SK-N-SH (cell line): ENCODE data around the gene TUBA3C. TPM values are rescaled to one million over a fixed set of nuclear protein-coding genes. Genes with fewer than 3 reads are reported as not detected.

Experiments
- CTCF ChIA-PET: fragments of 300-600, 350-600 bp; formaldehyde crosslinking; extraction: SDS; loops from one replicate; lab custom pipeline; 2021; lab: Yijun Ruan, JAX
- POLR2A ChIA-PET: fragments of 350-600 bp; sonication (Branson Sonifier 250); formaldehyde crosslinking; extraction: SDS; loops from one replicate; lab custom pipeline; 2020; ENCODE audit warnings: antibody characterized with exemption, inconsistent platforms; lab: Yijun Ruan, JAX
- DNase-seq: peaks from one replicate; pipeline ENCODE4 v3.0.0; 2012
- H2AFZ ChIP-seq: fragments of 200-600 bp; sonication (generic); 2 replicates; pipeline ENCODE4 v1.8.1; 2016; ENCODE audit warnings: antibody characterized with exemption, mild to moderate bottlenecking, low read depth
- H3F3A ChIP-seq: fragments of 200-600 bp; sonication (generic); replicated peaks from 2 replicates; pipeline ENCODE3; 2016; ENCODE audit warnings: antibody characterized with exemption, mild to moderate bottlenecking; ENCODE audit not compliant: insufficient read depth
- H3K27ac ChIP-seq, 2 experiments: fragments of 200-500 bp in 1 of 2; fragments of 200-600 bp in 1 of 2; sonication (Bioruptor generic) in 1 of 2; sonication (generic), shearing (Covaris generic) in 1 of 2; 2 replicates each; pipeline versions ENCODE4 v1.5.1 to v1.6.1; 2014 to 2016; ENCODE audit warnings: low read depth in 2 of 2, inconsistent platforms in 1 of 2, low read length in 1 of 2, mild to moderate bottlenecking in 1 of 2, mixed read lengths in 1 of 2
- H3K27me3 ChIP-seq: fragments of 200-600 bp; sonication (generic), shearing (Covaris generic); 2 replicates; pipeline ENCODE4 v1.6.1; 2016; ENCODE audit warnings: mixed run types; ENCODE audit not compliant: insufficient read depth
- H3K36me3 ChIP-seq, 2 experiments: fragments of 200-500 bp in 1 of 2; fragments of 200-600 bp in 1 of 2; sonication (Bioruptor generic) in 1 of 2; sonication (generic) in 1 of 2; replicated peaks in 1 of 2; 2 replicates each; pipeline versions ENCODE3 to v1.5.1; 2014 to 2016; ENCODE audit warnings: low read length in 1 of 2, mild to moderate bottlenecking in 1 of 2; ENCODE audit not compliant: insufficient read depth in 2 of 2, control insufficient read depth in 1 of 2
- H3K4me1 ChIP-seq, 2 experiments: fragments of 200-500 bp in 1 of 2; fragments of 200-600 bp in 1 of 2; sonication (Bioruptor generic) in 1 of 2; sonication (generic), shearing (Covaris generic) in 1 of 2; 2 replicates each; pipeline versions ENCODE4 v1.5.1 to v1.6.1; 2014 to 2016; ENCODE audit warnings: low read depth in 1 of 2, low read length in 1 of 2, mixed run types in 1 of 2; ENCODE audit not compliant: insufficient read depth in 2 of 2, control insufficient read depth in 1 of 2
- H3K4me2 ChIP-seq: fragments of 200-600 bp; sonication (generic), shearing (Covaris generic); 2 replicates; pipeline ENCODE4 v1.6.1; 2017; ENCODE audit warnings: mixed run types
- H3K4me3 ChIP-seq, 2 experiments: fragments of 200-500 bp in 1 of 2; fragments of 200-600 bp in 1 of 2; sonication (Bioruptor generic) in 1 of 2; sonication (generic), shearing (Covaris generic) in 1 of 2; 2 replicates each; pipeline versions ENCODE4 v1.5.1 to v1.8.1; 2014 to 2016; ENCODE audit warnings: low read depth in 2 of 2, inconsistent platforms in 1 of 2, low read length in 1 of 2, mild to moderate bottlenecking in 1 of 2, mixed read lengths in 1 of 2, moderate library complexity in 1 of 2
- H3K79me2 ChIP-seq: fragments of 200-600 bp; sonication (generic); 2 replicates; pipeline ENCODE4 v1.8.1; 2017; ENCODE audit warnings: mild to moderate bottlenecking; ENCODE audit not compliant: insufficient read depth
- H3K9ac ChIP-seq: fragments of 200-600 bp; sonication (generic); 2 replicates; pipeline ENCODE4 v1.6.1; 2017; ENCODE audit warnings: mixed run types
- H3K9me2 ChIP-seq: fragments of 200-600 bp; sonication (generic); 2 replicates; pipeline ENCODE4 v1.6.1; 2017; ENCODE audit warnings: mixed run types
- H3K9me3 ChIP-seq: fragments of 200-600 bp; sonication (generic); 2 replicates; pipeline ENCODE4 v1.6.1; 2017; ENCODE audit warnings: mixed run types, mild to moderate bottlenecking, moderate library complexity
- H4K20me1 ChIP-seq: fragments of 200-600 bp; sonication (generic); 2 replicates; pipeline ENCODE4 v1.6.1; 2017; ENCODE audit warnings: mild to moderate bottlenecking, mixed run types; ENCODE audit not compliant: insufficient read depth
- CHD2 ChIP-seq: fragments of 150-350 bp; IDR thresholded peaks from 2 replicates; pipeline ENCODE4 v1.6.1; 2018; ENCODE audit warnings: low read length; ENCODE audit not compliant: partially characterized antibody
- EP300 ChIP-seq, 2 experiments: IDR thresholded peaks; 2 replicates each; pipeline versions ENCODE4 v1.4.0 to v1.6.1; 2012; ENCODE audit warnings: borderline replicate concordance in 1 of 2, low read depth in 1 of 2, low read length in 1 of 2
- EZH2phosphoT487 ChIP-seq: fragments of 200-600 bp; sonication (generic); IDR thresholded peaks from 2 replicates; pipeline ENCODE4 v1.6.1; 2017; ENCODE audit warnings: low read depth, mixed run types, mild to moderate bottlenecking, antibody characterized with exemption, moderate library complexity, borderline replicate concordance
- FOSL2 ChIP-seq: IDR thresholded peaks from 2 replicates; pipeline ENCODE4 v1.4.0; 2012; ENCODE audit warnings: low read depth, mild to moderate bottlenecking, moderate library complexity, borderline replicate concordance
- FOXJ3 ChIP-seq: sonication (generic); formaldehyde crosslinking; IDR thresholded peaks from 2 replicates; pipeline ENCODE4 v1.5.1; 2020; ENCODE audit warnings: mild to moderate bottlenecking, missing genetic modification reagents
- FOXM1 ChIP-seq: IDR thresholded peaks from 2 replicates; pipeline ENCODE4 v1.4.0; 2012; ENCODE audit warnings: low read depth, mild to moderate bottlenecking
- GABPA ChIP-seq: IDR thresholded peaks from 2 replicates; pipeline ENCODE4 v1.4.0; 2012; ENCODE audit warnings: low read depth, mild to moderate bottlenecking
- JUND ChIP-seq: IDR thresholded peaks from 2 replicates; pipeline ENCODE4 v1.4.0; 2012
- NFIC ChIP-seq: IDR thresholded peaks from 2 replicates; pipeline ENCODE4 v1.4.0; 2012; ENCODE audit warnings: borderline replicate concordance
- RAD21 ChIP-seq: IDR thresholded peaks from 2 replicates; pipeline ENCODE4 v1.6.1; 2012; ENCODE audit warnings: mild to moderate bottlenecking, low read length
- RFX5 ChIP-seq: IDR thresholded peaks from 2 replicates; pipeline ENCODE4 v1.6.1; 2012; ENCODE audit warnings: mild to moderate bottlenecking, improper control_type of control experiment, low read length
- RXRA ChIP-seq: IDR thresholded peaks from 2 replicates; pipeline ENCODE4 v1.4.0; 2012; ENCODE audit warnings: low read depth, mild to moderate bottlenecking, borderline replicate concordance
- SIN3A ChIP-seq: IDR thresholded peaks from 2 replicates; pipeline ENCODE4 v1.6.1; 2012; ENCODE audit warnings: low read depth, mild to moderate bottlenecking, low read length, moderate library complexity, borderline replicate concordance
- TCF12 ChIP-seq: IDR thresholded peaks from 2 replicates; pipeline ENCODE4 v1.4.0; 2012
- YY1 ChIP-seq: IDR thresholded peaks from 2 replicates; pipeline ENCODE4 v1.4.0; 2012; ENCODE audit warnings: low read depth, mild to moderate bottlenecking
- WGBS: methylation state at CpG from one replicate; pipeline ENCODE4 v1.1.6; 2017; ENCODE audit warnings: low lambda C conversion rate; 5-methylcytosine and 5-hydroxymethylcytosine counted together
- polyA plus RNA-seq, 3 experiments: library from polyadenylated mRNA; depleted of rRNA; stranded (reverse); fragments of >200 nt; gene quantifications; 2 replicates each; pipeline ENCODE4 v1.2.3, GENCODE V29; 2012
- TF ChIP-seq, protein P1 (sequence below): IDR thresholded peaks from 2 replicates; pipeline ENCODE4; 2012
- TF ChIP-seq, protein P2 (sequence below): IDR thresholded peaks from 2 replicates; pipeline ENCODE4 v1.4.0; 2012; ENCODE audit warnings: low read depth, borderline replicate concordance
- TF ChIP-seq, protein P3 (sequence below): fragments of 200-600 bp; sonication (generic); IDR thresholded peaks from 2 replicates; pipeline ENCODE4 v1.6.1; 2017; ENCODE audit warnings: antibody characterized with exemption, mild to moderate bottlenecking, moderate library complexity

The TUBA3C gene
- polyA plus RNA-seq, 1 of the 3 experiments (the other 2 are of a cell fraction) = 0.05 TPM

DNA sequence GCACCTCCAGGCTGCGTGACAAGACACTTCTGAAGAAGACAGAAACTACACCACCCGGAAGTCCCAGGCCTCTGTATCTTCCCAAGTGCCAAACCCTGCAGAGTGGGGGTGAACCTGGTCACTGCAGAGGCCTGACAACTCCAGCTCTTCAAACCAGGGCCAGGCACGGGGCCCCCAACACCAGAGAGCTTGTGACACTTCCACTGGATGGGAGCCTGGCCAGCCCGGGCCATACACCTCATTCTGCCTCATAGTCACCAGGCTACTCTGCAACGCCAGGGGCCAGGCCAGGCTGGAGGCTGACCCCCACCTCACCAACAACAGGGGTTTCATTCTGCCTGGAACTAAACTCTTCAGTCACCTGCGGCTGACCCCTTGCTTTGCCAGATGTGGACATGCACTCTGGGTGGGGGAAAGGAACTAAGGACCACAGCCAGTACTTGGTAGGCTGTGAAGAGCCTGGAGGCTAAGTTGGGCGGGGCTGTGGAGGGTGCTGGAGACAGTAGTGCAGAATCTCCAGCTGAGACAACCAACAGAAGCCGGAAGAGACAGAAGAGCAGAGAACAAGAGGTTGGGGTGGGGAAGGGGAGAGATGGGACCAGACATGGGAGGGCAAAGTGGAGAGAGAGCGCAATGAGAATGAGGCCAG is 23.0 kb downstream of the TUBA3C start:
- no peak overlapping the region for H3K9ac ChIP-seq
- H2AFZ ChIP-seq = no peak overlapping the region
- H3K36me3 ChIP-seq = no peaks in the 10 kb centered on the region
- ChIA-PET CTCF (no interaction called here), POLR2A (no interaction called here)
- no peak for DNase-seq
- no peaks in the 10 kb centered on the region for H3K27me3 ChIP-seq
- no peaks in the 10 kb centered on the region for H3K4me1 ChIP-seq
- H3F3A ChIP-seq = no peaks in the 10 kb centered on the region
- H3K9me3 ChIP-seq = no peaks in the 10 kb centered on the region
- TF ChIP-seq, protein P1, sequence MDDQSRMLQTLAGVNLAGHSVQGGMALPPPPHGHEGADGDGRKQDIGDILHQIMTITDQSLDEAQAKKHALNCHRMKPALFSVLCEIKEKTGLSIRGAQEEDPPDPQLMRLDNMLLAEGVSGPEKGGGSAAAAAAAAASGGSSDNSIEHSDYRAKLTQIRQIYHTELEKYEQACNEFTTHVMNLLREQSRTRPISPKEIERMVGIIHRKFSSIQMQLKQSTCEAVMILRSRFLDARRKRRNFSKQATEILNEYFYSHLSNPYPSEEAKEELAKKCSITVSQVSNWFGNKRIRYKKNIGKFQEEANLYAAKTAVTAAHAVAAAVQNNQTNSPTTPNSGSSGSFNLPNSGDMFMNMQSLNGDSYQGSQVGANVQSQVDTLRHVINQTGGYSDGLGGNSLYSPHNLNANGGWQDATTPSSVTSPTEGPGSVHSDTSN = no peak
- TF ChIP-seq EP300 (IDR thresholded peaks at IDR 0.05; ENCODE audit: borderline replicate concordance in 1 of 2, low read depth in 1 of 2, low read length in 1 of 2) (no peak), SIN3A (no peak), RXRA (no peak), EZH2phosphoT487 (no peak), RFX5 (no peak), TCF12 (no peak), FOSL2 (no peak)
- TF ChIP-seq, protein P2, sequence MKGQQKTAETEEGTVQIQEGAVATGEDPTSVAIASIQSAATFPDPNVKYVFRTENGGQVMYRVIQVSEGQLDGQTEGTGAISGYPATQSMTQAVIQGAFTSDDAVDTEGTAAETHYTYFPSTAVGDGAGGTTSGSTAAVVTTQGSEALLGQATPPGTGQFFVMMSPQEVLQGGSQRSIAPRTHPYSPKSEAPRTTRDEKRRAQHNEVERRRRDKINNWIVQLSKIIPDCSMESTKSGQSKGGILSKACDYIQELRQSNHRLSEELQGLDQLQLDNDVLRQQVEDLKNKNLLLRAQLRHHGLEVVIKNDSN = no peak
- H3K79me2 ChIP-seq = no peaks in the 10 kb centered on the region
- WGBS = 2% methylated on average over 6 of the region's 9 CpGs
- no peak overlapping the region for H3K27ac ChIP-seq
- H4K20me1 ChIP-seq = no peaks in the 10 kb centered on the region
- no peak overlapping the region for H3K4me2 ChIP-seq
- H3K4me3 ChIP-seq = no peak overlapping the region
- H3K9me2 ChIP-seq = no peaks in the 10 kb centered on the region

DNA sequence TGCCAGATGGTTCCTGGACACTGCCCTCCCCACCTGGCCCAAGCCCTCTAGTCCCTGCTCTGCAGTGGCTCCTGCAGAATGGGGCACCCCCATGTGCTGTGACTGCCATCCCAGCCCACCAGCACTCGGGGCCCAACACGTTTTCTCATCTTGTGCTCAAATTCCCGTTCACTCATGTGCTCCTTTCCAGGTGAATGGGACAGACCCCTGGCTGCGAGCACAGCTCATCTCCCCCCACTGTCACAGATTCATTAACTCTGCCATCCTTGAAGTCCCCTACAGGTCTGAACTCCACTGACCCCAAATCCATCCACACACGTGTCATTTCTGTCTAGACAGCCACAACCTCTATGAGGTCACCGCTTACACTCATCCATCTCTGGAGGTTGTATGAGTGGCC is 23.6 kb downstream of the TUBA3C start:
- Histone ChIP-seq H3K27ac (no peak overlapping the region), H3K4me1 (no peaks in the 10 kb centered on the region), H3K4me3 (no peak overlapping the region), H3F3A (no peaks in the 10 kb centered on the region), H4K20me1 (no peaks in the 10 kb centered on the region), H3K9me2 (no peaks in the 10 kb centered on the region), H3K79me2 (no peaks in the 10 kb centered on the region), H3K27me3 (no peaks in the 10 kb centered on the region), H3K9me3 (no peaks in the 10 kb centered on the region), H3K36me3 (no peaks in the 10 kb centered on the region), H3K4me2 (no peak overlapping the region), H2AFZ (no peak overlapping the region), H3K9ac (no peak overlapping the region)
- no peak for TF ChIP-seq NFIC
- TF ChIP-seq SIN3A = no peak
- no peak for TF ChIP-seq FOXM1
- ChIA-PET POLR2A (no interaction called here), CTCF (no interaction called here)
- no peak for DNase-seq
- WGBS = 0% methylated on average over 6 of the region's 6 CpGs

DNA sequence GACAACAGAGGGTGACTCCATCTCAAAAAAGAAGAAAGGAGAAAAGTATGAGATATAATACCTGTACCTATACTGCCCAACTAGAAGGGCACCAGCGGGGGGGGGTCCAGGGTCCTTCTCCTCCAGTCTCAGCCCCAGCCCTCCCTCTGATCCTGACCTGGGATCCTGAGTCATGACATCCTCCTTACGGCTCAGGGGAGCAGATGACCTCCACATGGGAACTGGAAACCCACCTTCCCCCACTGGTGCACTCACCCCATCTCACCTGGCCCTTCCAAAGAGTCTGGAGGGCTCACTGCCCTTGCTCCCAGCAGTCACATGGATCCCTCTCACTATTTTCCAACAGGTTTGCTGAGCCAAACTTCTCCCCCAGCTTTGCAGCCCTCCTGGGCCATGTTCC is 24.2 kb downstream of the TUBA3C start:
- no peaks in the 10 kb centered on the region for H3K4me1 ChIP-seq
- no peak overlapping the region for H3K27ac ChIP-seq
- H3K4me3 ChIP-seq = no peak overlapping the region
- H3K36me3 ChIP-seq = no peaks in the 10 kb centered on the region
- no peak overlapping the region for H2AFZ ChIP-seq
- H4K20me1 ChIP-seq = no peaks in the 10 kb centered on the region
- ChIA-PET POLR2A (no interaction called here), CTCF (no interaction called here)
- H3K4me2 ChIP-seq = no peak overlapping the region
- H3K9ac ChIP-seq = no peak overlapping the region
- H3K27me3 ChIP-seq = no peaks in the 10 kb centered on the region
- no peaks in the 10 kb centered on the region for H3F3A ChIP-seq
- H3K9me3 ChIP-seq = no peaks in the 10 kb centered on the region
- no peak for DNase-seq
- TF ChIP-seq, protein P2 = no peak
- TF ChIP-seq SIN3A (no peak), FOXJ3 (CRISPR knock-in tag) (no peak), TCF12 (no peak), CHD2 (no peak), YY1 (no peak), GABPA (no peak), JUND (no peak), EZH2phosphoT487 (no peak), EP300 (IDR thresholded peaks at IDR 0.05; ENCODE audit: borderline replicate concordance in 1 of 2, low read depth in 1 of 2, low read length in 1 of 2) (no peak), RAD21 (no peak), FOXM1 (no peak)
- TF ChIP-seq, protein P3, sequence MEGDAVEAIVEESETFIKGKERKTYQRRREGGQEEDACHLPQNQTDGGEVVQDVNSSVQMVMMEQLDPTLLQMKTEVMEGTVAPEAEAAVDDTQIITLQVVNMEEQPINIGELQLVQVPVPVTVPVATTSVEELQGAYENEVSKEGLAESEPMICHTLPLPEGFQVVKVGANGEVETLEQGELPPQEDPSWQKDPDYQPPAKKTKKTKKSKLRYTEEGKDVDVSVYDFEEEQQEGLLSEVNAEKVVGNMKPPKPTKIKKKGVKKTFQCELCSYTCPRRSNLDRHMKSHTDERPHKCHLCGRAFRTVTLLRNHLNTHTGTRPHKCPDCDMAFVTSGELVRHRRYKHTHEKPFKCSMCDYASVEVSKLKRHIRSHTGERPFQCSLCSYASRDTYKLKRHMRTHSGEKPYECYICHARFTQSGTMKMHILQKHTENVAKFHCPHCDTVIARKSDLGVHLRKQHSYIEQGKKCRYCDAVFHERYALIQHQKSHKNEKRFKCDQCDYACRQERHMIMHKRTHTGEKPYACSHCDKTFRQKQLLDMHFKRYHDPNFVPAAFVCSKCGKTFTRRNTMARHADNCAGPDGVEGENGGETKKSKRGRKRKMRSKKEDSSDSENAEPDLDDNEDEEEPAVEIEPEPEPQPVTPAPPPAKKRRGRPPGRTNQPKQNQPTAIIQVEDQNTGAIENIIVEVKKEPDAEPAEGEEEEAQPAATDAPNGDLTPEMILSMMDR = no peak
- TF ChIP-seq, all 33 proteins: peak for 0
- no CpG with 5 or more reads among the region's 2 CpGs for WGBS
- Histone ChIP-seq H3K79me2 (no peaks in the 10 kb centered on the region), H3K9me2 (no peaks in the 10 kb centered on the region)
